K562 (cell line): ENCODE data around the gene ZNF208. TPM values are rescaled to one million over a fixed set of nuclear protein-coding genes. Genes with fewer than 3 reads are reported as not detected.

Experiments used
- ATAC-seq: fragments of 200-7000 bp; cut with Tn5 transposase; 3 replicates; pipeline ENCODE4 v1.9.1; 2020; ENCODE audit warnings: moderate library complexity
- BruUV-seq: library from RNA; stranded (reverse); fragments of 400-500 nt; replicated peaks from 2 replicates; lab custom pipeline; 2021; lab: Mats Ljungman, UMichigan
- CTCF ChIA-PET: fragments of 300-600 bp; formaldehyde crosslinking; extraction: SDS; loops from one replicate; lab custom pipeline; 2021; ENCODE audit warnings: low intra/inter-chr PET ratio; lab: Yijun Ruan, JAX
- POLR2A ChIA-PET: fragments of 300-600, 350-650 bp; sonication (Branson Sonifier 250); formaldehyde crosslinking; extraction: SDS; loops from one replicate; lab custom pipeline; 2021; ENCODE audit warnings: antibody characterized with exemption, inconsistent platforms; lab: Yijun Ruan, JAX
- DNase-seq, 4 experiments: peaks; one replicate each; pipeline versions ENCODE4 v3.0.0 to v3.0.0-alpha.2; 2011 to 2018; ENCODE audit warnings: low spot score in 3 of 4, mixed read lengths in 3 of 4; ENCODE audit errors: extremely low read depth in 1 of 4
- FAIRE-seq: peaks from 2 replicates; lab custom pipeline; 2011; peaks lifted over from hg19 to GRCh38; lab: Jason Lieb, UNC
- H2AFZ ChIP-seq: 2 replicates; pipeline ENCODE4 v1.6.0; 2011; ENCODE audit warnings: low read depth, low read length, control low read depth, inconsistent platforms
- H3K27ac ChIP-seq: fragments of 200-600 bp; 3 replicates; pipeline ENCODE4 v1.8.0; 2011; ENCODE audit warnings: low read depth, mild to moderate bottlenecking, control low read depth, inconsistent platforms, low read length, moderate library complexity, mixed read lengths; ENCODE audit errors: extremely low read depth
- H3K27me3 ChIP-seq, 2 experiments: fragments of 300-600 bp in 1 of 2; 2 replicates in 1 of 2; 3 replicates in 1 of 2; pipeline versions ENCODE4 v1.6.0 to v1.8.0; 2011; ENCODE audit warnings: inconsistent platforms in 2 of 2, low read length in 2 of 2, mild to moderate bottlenecking in 1 of 2, mixed read lengths in 1 of 2, moderate library complexity in 1 of 2; ENCODE audit not compliant: control insufficient read depth in 2 of 2, insufficient read depth in 2 of 2
- H3K36me3 ChIP-seq: fragments of 300-600 bp; 3 replicates; pipeline ENCODE4 v1.8.0; 2011; ENCODE audit warnings: mild to moderate bottlenecking, low read length, inconsistent platforms; ENCODE audit not compliant: control insufficient read depth, insufficient read depth
- H3K4me1 ChIP-seq, 2 experiments: fragments of 200-600 bp in 1 of 2; replicated peaks in 1 of 2; 2 replicates in 1 of 2; 3 replicates in 1 of 2; pipeline versions ENCODE4 v1.5.1 to v1.8.0; 2011; ENCODE audit warnings: inconsistent platforms in 2 of 2, low read length in 2 of 2, mild to moderate bottlenecking in 1 of 2, mixed read lengths in 1 of 2, moderate library complexity in 1 of 2; ENCODE audit not compliant: control insufficient read depth in 2 of 2, insufficient read depth in 2 of 2
- H3K4me2 ChIP-seq: 2 replicates; pipeline ENCODE4 v1.6.1; 2011; ENCODE audit warnings: low read length, control low read depth, inconsistent platforms, mixed read lengths; ENCODE audit not compliant: insufficient read depth
- H3K4me3 ChIP-seq: fragments of 200-600 bp; sonication (generic), shearing (Covaris generic); 2 replicates; pipeline ENCODE4 v1.5.1; 2016; ENCODE audit warnings: control low read depth, inconsistent platforms
- H3K79me2 ChIP-seq: fragments of 200-600 bp; 3 replicates; pipeline ENCODE4 v1.8.0; 2011; ENCODE audit warnings: low read length, inconsistent platforms; ENCODE audit not compliant: control insufficient read depth, insufficient read depth
- H3K9ac ChIP-seq, 2 experiments: 2 replicates each; pipeline versions ENCODE4 v1.6.0 to v1.6.1; 2011; ENCODE audit warnings: low read depth in 2 of 2, low read length in 2 of 2, control low read depth in 1 of 2, inconsistent platforms in 1 of 2, mild to moderate bottlenecking in 1 of 2, mixed read lengths in 1 of 2; ENCODE audit not compliant: insufficient read depth in 1 of 2
- H3K9me1 ChIP-seq: one replicate; pipeline ENCODE4 v1.6.0; 2011; ENCODE audit warnings: inconsistent platforms, mild to moderate bottlenecking, low read length, moderate library complexity; ENCODE audit not compliant: control insufficient read depth, insufficient read depth
- H3K9me3 ChIP-seq: replicated peaks from 2 replicates; pipeline ENCODE4 v1.5.1; 2011; ENCODE audit warnings: low read depth, low read length, inconsistent platforms; ENCODE audit not compliant: control insufficient read depth, insufficient read depth
- H4K20me1 ChIP-seq: replicated peaks from 2 replicates; pipeline ENCODE4 v1.6.1; 2011; ENCODE audit warnings: low read length, inconsistent platforms, mixed read lengths; ENCODE audit not compliant: control insufficient read depth, insufficient read depth
- CLOCK ChIP-seq: fragments of 250-450 bp; sonication (Bioruptor Pico); IDR thresholded peaks from 2 replicates; pipeline ENCODE4 v1.4.0; 2020; ENCODE audit warnings: mild to moderate bottlenecking, moderate library complexity, borderline replicate concordance
- CSDE1 ChIP-seq, 2 experiments: fragments of 450-650 bp; IDR thresholded peaks; 2 replicates each; pipeline ENCODE4 v1.6.1; 2016; ENCODE audit warnings: mild to moderate bottlenecking in 1 of 2
- E2F6 ChIP-seq, 2 experiments: IDR thresholded peaks; 2 replicates each; pipeline ENCODE4 v1.6.1; 2011; ENCODE audit warnings: borderline replicate concordance in 1 of 2, control low read depth in 1 of 2, low read depth in 1 of 2, low read length in 1 of 2, mild to moderate bottlenecking in 1 of 2, mixed read lengths in 1 of 2, moderate library complexity in 1 of 2; ENCODE audit not compliant: insufficient read depth in 1 of 2, insufficient read length in 1 of 2, poor library complexity in 1 of 2, severe bottlenecking in 1 of 2; ENCODE audit errors: extremely low read depth in 1 of 2
- ELF4 ChIP-seq: fragments of 450-650 bp; formaldehyde crosslinking; IDR thresholded peaks from 2 replicates; pipeline ENCODE4 v1.4.0; 2022; ENCODE audit warnings: missing genetic modification characterization
- EP300 ChIP-seq: IDR thresholded peaks from 2 replicates; pipeline ENCODE4 v1.6.1; 2012; ENCODE audit warnings: low read length, improper control_type of control experiment
- KAT2B ChIP-seq: IDR thresholded peaks from one replicate; pipeline ENCODE4 v1.6.1; 2012; ENCODE audit warnings: low read depth, mild to moderate bottlenecking, control low read depth, inconsistent platforms, low read length, moderate library complexity
- PHB ChIP-seq: fragments of 250-450 bp; sonication (Bioruptor Pico); IDR thresholded peaks from 2 replicates; pipeline ENCODE4 v1.5.0; 2021
- POLR2AphosphoS2 ChIP-seq: IDR thresholded peaks from 2 replicates; pipeline ENCODE4 v1.6.1; 2012; ENCODE audit warnings: low read length, improper control_type of control experiment
- RBM25 ChIP-seq: fragments of 200-400 bp; formaldehyde crosslinking; IDR thresholded peaks from 2 replicates; pipeline ENCODE4 v1.6.1; 2018; ENCODE audit warnings: low read length, low read depth, moderate library complexity; ENCODE audit not compliant: severe bottlenecking
- SIN3B ChIP-seq: fragments of 450-650 bp; IDR thresholded peaks from 2 replicates; pipeline ENCODE4 v1.6.1; 2017; ENCODE audit warnings: low read depth, mild to moderate bottlenecking, moderate library complexity
- TEAD4 ChIP-seq, 2 experiments: sonication (generic) in 1 of 2; formaldehyde crosslinking in 1 of 2; IDR thresholded peaks; 2 replicates each; pipeline versions ENCODE4 v1.6.1 to v1.8.0; 2012 to 2022; ENCODE audit warnings: borderline replicate concordance in 1 of 2, inconsistent platforms in 1 of 2, low read length in 1 of 2, mild to moderate bottlenecking in 1 of 2, missing genetic modification reagents in 1 of 2
- ZNF3 ChIP-seq: fragments of 250-450 bp; sonication (Bioruptor Pico); IDR thresholded peaks from 2 replicates; pipeline ENCODE4 v1.5.0; 2021; ENCODE audit warnings: mild to moderate bottlenecking, moderate library complexity
- ZNF551 ChIP-seq: fragments of 250-450 bp; sonication (Bioruptor Pico); IDR thresholded peaks from 2 replicates; pipeline ENCODE4 v1.5.0; 2021; ENCODE audit warnings: mild to moderate bottlenecking, moderate library complexity
- WGBS: fragments of 100-300 bp; shearing (Covaris generic); methylation state at CpG from one replicate; pipeline ENCODE4 v1.1.6; 2016; ENCODE audit warnings: low coverage, mixed read lengths; ENCODE audit not compliant: insufficient coverage; ENCODE audit errors: missing lambda C conversion rate; 5-methylcytosine and 5-hydroxymethylcytosine counted together
- in situ Hi-C: fragments of 300-500 bp; cut with MboI; formaldehyde crosslinking; loops from 4 replicates; pipeline ENCODE4 v1.15.0; 2018; ENCODE audit warnings: inconsistent platforms, mixed read lengths
- intact Hi-C: fragments of 100-400 bp; cut with micrococcal nuclease; formaldehyde crosslinking; loops from 2 replicates; pipeline ENCODE4 v1.14.2; 2022
- polyA plus RNA-seq, 8 experiments: library from polyadenylated mRNA; depleted of rRNA in 4 of 8; stranded (reverse) in 5 of 8; unstranded in 3 of 8; fragments of >200 nt; fragmentation: Nextera tagmentation in 2 of 8; fragmentation: Illumina TruSeq in 1 of 8; extraction: Ambion mirVana in 2 of 8; extraction: Trizol in 1 of 8; gene quantifications; 2 replicates each; pipeline versions ENCODE4 v1.2.1 to v1.2.3, GENCODE V29; 2011 to 2014; ENCODE audit warnings: inconsistent platforms in 1 of 8, missing spikeins in 1 of 8
- total RNA-seq, 7 experiments: library from RNA; depleted of rRNA in 6 of 7; stranded (reverse); fragments of >200 nt in 6 of 7; fragmentation: Illumina TruSeq in 2 of 7; extraction: Trizol in 2 of 7; gene quantifications; 2 replicates each; pipeline versions ENCODE4 v1.2.1 to v1.2.3, GENCODE V29; 2011 to 2021; ENCODE audit warnings: low replicate concordance in 1 of 7

ZNF208 gene
- total and polyA plus RNA-seq, 9 of the 15 experiments (the other 6 are each of a cell fraction or from before 2014, with no cell fraction given), result 0.81 to 4.5 (median 3.2) TPM

- no TSS peak for BruUV-seq
- H3K4me1 ChIP-seq, result no peaks in the 10 kb centered on the region
- no peak overlapping the region for H3K4me2 ChIP-seq
- no peaks in the 10 kb centered on the region for H3K36me3 ChIP-seq
- no peak overlapping the region for H3K9ac ChIP-seq
- no peaks in the 10 kb centered on the region for H3K9me1 ChIP-seq
- no peaks in the 10 kb centered on the region for H4K20me1 ChIP-seq
- no peak for ATAC-seq
- no peak overlapping the region for H3K27ac ChIP-seq
- H3K27me3 ChIP-seq, result no peaks in the 10 kb centered on the region
- no peak overlapping the region for H3K4me3 ChIP-seq
- FAIRE-seq, result no peak
- intact Hi-C loops (no loop called here), in situ Hi-C loops (no loop called here)
- TF ChIP-seq POLR2AphosphoS2 (no peak), PHB (CRISPR knock-in tag) (no peak), ZNF3 (CRISPR knock-in tag) (no peak)
- DNase-seq, result no peak
- H3K9me3 ChIP-seq, result no peaks in the 10 kb centered on the region
- CTCF ChIA-PET, result no interaction called here
- 0% methylated on average over 4 of the region's 4 CpGs for WGBS
- POLR2A ChIA-PET, result interaction anchor here (0.7 kb wide), 1 partner anchor 446 kb away, joined by 3 read pairs; no protein-coding TSS in a partner anchor
- no peak overlapping the region for H2AFZ ChIP-seq
- no peaks in the 10 kb centered on the region for H3K79me2 ChIP-seq
Measured at GRCh38 chr19:21907516-21907915, 103.2 kb downstream of the ZNF208 start.

- WGBS, result 8% methylated on average over 1 of the region's 1 CpG
- H3K27ac ChIP-seq, result no peak overlapping the region
- no peaks in the 10 kb centered on the region for H4K20me1 ChIP-seq
- no peak overlapping the region for H3K4me3 ChIP-seq
- no peaks in the 10 kb centered on the region for H3K27me3 ChIP-seq
- no peaks in the 10 kb centered on the region for H3K9me1 ChIP-seq
- H3K79me2 ChIP-seq, result no peaks in the 10 kb centered on the region
- no peak overlapping the region for H3K4me2 ChIP-seq
- FAIRE-seq (no peak), DNase-seq (no peak), ATAC-seq (no peak)
- no peaks in the 10 kb centered on the region for H3K36me3 ChIP-seq
- no peak overlapping the region for H2AFZ ChIP-seq
- in situ Hi-C loops, result no loop called here
- intact Hi-C loops, result no loop called here
- H3K4me1 ChIP-seq, result no peaks in the 10 kb centered on the region
- no TSS peak for BruUV-seq
- CTCF ChIA-PET, result no interaction called here
- H3K9me3 ChIP-seq, result no peaks in the 10 kb centered on the region
- H3K9ac ChIP-seq, result no peak overlapping the region
- POLR2A ChIA-PET, result no interaction called here
- TF ChIP-seq SIN3B, result no peak
- no peak for TF ChIP-seq KAT2B
- no peak for TF ChIP-seq CSDE1 (IDR thresholded peaks at IDR 0.05)
- TF ChIP-seq EP300, result no peak
- TF ChIP-seq E2F6 (IDR thresholded peaks at IDR 0.05; ENCODE audit: borderline replicate concordance in 1 of 2, extremely low read depth in 1 of 2, insufficient read depth in 1 of 2, insufficient read length in 1 of 2, low read depth in 1 of 2, low read length in 1 of 2, poor library complexity in 1 of 2, severe bottlenecking in 1 of 2), result no peak
- no peak for TF ChIP-seq ZNF551 (CRISPR knock-in tag)
- TF ChIP-seq RBM25, result no peak
- TF ChIP-seq ELF4, result no peak
- TF ChIP-seq TEAD4 (IDR thresholded peaks at IDR 0.05; ENCODE audit: low read length), result no peak
- TF ChIP-seq TEAD4 (CRISPR knock-in tag; IDR thresholded peaks at IDR 0.05; ENCODE audit: borderline replicate concordance), result no peak
- no peak for TF ChIP-seq CLOCK (CRISPR knock-in tag)
Measured at GRCh38 chr19:21902571-21902970, 108.2 kb downstream of the ZNF208 start.
